ENCODE results near the gene DTX1.

DNA sequence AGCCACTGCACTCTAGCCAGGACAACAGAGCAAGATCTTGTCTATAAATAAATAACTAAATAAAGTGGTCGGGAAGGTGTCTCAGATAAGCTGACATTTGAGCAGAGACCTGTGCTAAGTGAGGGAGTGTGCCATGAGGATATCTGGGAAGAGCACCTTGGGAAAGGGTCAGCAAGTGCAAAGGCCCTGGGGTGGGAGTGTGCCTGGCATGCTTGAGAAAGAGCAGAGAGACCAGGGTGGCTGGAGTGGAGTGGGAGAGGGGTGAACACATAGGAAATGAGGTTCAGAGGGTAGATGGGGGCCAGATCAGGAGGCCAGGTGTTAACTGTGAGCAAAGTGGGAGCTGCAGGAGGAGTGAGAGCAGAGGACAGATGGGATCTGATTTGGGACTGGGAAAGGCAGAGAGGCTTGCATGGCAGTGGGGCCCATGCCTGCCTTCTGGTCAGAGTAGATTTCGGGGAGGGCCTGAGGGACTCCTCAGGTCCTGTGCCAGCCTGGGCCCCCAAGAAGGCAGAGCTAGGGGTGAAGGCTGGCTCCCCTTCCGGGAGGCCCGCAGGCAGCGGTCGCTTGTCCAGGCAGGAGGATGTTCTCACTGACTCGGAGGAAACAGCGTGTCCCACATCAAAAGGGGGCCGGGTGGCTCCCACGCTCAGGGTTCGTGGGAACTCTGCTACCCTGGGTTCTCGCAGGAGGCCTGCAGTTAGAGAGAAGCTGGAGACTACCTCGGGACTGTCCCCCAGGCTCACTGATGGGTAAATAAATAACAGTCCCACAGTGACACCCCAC, 32.6 kb downstream of the DTX1 start:
- TF ChIP-seq, protein P1, sequence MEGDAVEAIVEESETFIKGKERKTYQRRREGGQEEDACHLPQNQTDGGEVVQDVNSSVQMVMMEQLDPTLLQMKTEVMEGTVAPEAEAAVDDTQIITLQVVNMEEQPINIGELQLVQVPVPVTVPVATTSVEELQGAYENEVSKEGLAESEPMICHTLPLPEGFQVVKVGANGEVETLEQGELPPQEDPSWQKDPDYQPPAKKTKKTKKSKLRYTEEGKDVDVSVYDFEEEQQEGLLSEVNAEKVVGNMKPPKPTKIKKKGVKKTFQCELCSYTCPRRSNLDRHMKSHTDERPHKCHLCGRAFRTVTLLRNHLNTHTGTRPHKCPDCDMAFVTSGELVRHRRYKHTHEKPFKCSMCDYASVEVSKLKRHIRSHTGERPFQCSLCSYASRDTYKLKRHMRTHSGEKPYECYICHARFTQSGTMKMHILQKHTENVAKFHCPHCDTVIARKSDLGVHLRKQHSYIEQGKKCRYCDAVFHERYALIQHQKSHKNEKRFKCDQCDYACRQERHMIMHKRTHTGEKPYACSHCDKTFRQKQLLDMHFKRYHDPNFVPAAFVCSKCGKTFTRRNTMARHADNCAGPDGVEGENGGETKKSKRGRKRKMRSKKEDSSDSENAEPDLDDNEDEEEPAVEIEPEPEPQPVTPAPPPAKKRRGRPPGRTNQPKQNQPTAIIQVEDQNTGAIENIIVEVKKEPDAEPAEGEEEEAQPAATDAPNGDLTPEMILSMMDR (IDR thresholded peaks at IDR 0.05; ENCODE audit: control extremely low read depth in 1 of 3, insufficient read depth in 1 of 3, low read depth in 1 of 3, low read length in 3 of 3), result no peak
- TF ChIP-seq MAFK (IDR thresholded peaks at IDR 0.05; ENCODE audit: low read depth, low read length) (no peak), SIX5 (IDR thresholded peaks at IDR 0.05; ENCODE audit: low read depth, low read length) (no peak)
- TF ChIP-seq, protein P2, sequence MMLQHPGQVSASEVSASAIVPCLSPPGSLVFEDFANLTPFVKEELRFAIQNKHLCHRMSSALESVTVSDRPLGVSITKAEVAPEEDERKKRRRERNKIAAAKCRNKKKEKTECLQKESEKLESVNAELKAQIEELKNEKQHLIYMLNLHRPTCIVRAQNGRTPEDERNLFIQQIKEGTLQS (IDR thresholded peaks at IDR 0.05; ENCODE audit: insufficient read depth, low read depth, low read length), result no peak
